T-cell (primary cell): ENCODE data around the gene KDELR3. TPM values are rescaled to one million over a fixed set of nuclear protein-coding genes. Genes with fewer than 3 reads are reported as not detected.

Experiments used
- ATAC-seq, 4 experiments: fragments of 200-7000 bp in 3 of 4; fragments of 150-1000 bp in 1 of 4; cut with Tn5 transposase; replicated peaks in 1 of 4; 1 replicate in 3 of 4; 2 replicates in 1 of 4; pipeline ENCODE4 v1.10.0; 2021; ENCODE audit warnings: moderate library complexity in 3 of 4, mild to moderate bottlenecking in 2 of 4, moderate number of reproducible peaks in 1 of 4
- CTCF ChIA-PET, 2 donors: fragments of 300-600 bp; sonication (Branson Sonifier 250); formaldehyde crosslinking; loops; one replicate each; lab custom pipeline; 2022; ENCODE audit warnings: antibody characterized with exemption in 2 of 2; lab: Charles Lee
- POLR2A ChIA-PET, 2 donors: fragments of 300-600 bp; sonication (Branson Sonifier 250); formaldehyde crosslinking; loops; one replicate each; lab custom pipeline; 2022; ENCODE audit warnings: antibody characterized with exemption in 2 of 2; lab: Charles Lee
- DNase-seq, 35 experiments: peaks; one replicate each; pipeline versions ENCODE4 v3.0.0 to v3.0.0-alpha.2; 2013 to 2023
- H3K27ac ChIP-seq: one replicate; pipeline ENCODE4 v1.5.1; 2013; ENCODE audit warnings: low read length
- H3K27me3 ChIP-seq, 2 experiments: replicated peaks in 1 of 2; 1 replicate in 1 of 2; 2 replicates in 1 of 2; pipeline versions ENCODE4 v1.6.1 to v1.7.0; 2013; ENCODE audit warnings: low read length in 1 of 2, mixed read lengths in 1 of 2; ENCODE audit not compliant: control insufficient read depth in 2 of 2, insufficient read depth in 2 of 2; ENCODE audit errors: extremely low read depth in 1 of 2
- H3K36me3 ChIP-seq, 2 donors: 1 replicate in 1 of 2; 2 replicates in 1 of 2; pipeline versions ENCODE4 v1.6.1 to v1.7.0; 2013; ENCODE audit warnings: low read length in 1 of 2; ENCODE audit not compliant: control insufficient read depth in 2 of 2, insufficient read depth in 1 of 2; ENCODE audit errors: extremely low read depth in 1 of 2
- H3K4me1 ChIP-seq, 2 experiments: 1 replicate in 1 of 2; 2 replicates in 1 of 2; pipeline versions ENCODE4 v1.6.1 to v1.7.0; 2013; ENCODE audit warnings: low read length in 2 of 2, mixed read lengths in 1 of 2; ENCODE audit not compliant: insufficient read depth in 2 of 2, control insufficient read depth in 1 of 2; ENCODE audit errors: extremely low read depth in 1 of 2
- H3K4me3 ChIP-seq, 2 donors: 1 replicate in 1 of 2; 2 replicates in 1 of 2; pipeline versions ENCODE4 v1.5.1 to v1.7.0; 2013; ENCODE audit warnings: mild to moderate bottlenecking in 2 of 2, low read length in 1 of 2, moderate library complexity in 1 of 2; ENCODE audit not compliant: control insufficient read depth in 1 of 2; ENCODE audit errors: extremely low read depth in 1 of 2
- H3K9me3 ChIP-seq: 2 replicates; pipeline ENCODE4 v1.7.0; 2013
- H3K27ac Mint-ChIP-seq, 2 donors: one replicate each; pipeline ENCODE4 v1.8.0; 2020 to 2021; ENCODE audit warnings: mild to moderate bottlenecking in 2 of 2, mixed read lengths in 2 of 2
- H3K27me3 Mint-ChIP-seq, 2 donors: one replicate each; pipeline ENCODE4 v1.8.0; 2021 to 2022; ENCODE audit warnings: mixed read lengths in 2 of 2
- H3K36me3 Mint-ChIP-seq: one replicate; pipeline ENCODE4 v1.8.0; 2021; ENCODE audit warnings: mixed read lengths
- H3K4me1 Mint-ChIP-seq, 3 donors: one replicate each; pipeline ENCODE4 v1.8.0; 2020 to 2022; ENCODE audit warnings: mixed read lengths in 3 of 3, mild to moderate bottlenecking in 1 of 3
- H3K4me3 Mint-ChIP-seq, 3 donors: one replicate each; pipeline ENCODE4 v1.8.0; 2020 to 2022; ENCODE audit warnings: mild to moderate bottlenecking in 3 of 3, mixed read lengths in 3 of 3, moderate library complexity in 3 of 3
- H3K9me3 Mint-ChIP-seq, 3 donors: one replicate each; pipeline ENCODE4 v1.8.0; 2020 to 2022; ENCODE audit warnings: mixed read lengths in 3 of 3
- WGBS: methylation state at CpG from one replicate; pipeline ENCODE4 v1.1.5; 2013; ENCODE audit warnings: missing lambda C conversion rate; ENCODE audit not compliant: insufficient coverage; 5-methylcytosine and 5-hydroxymethylcytosine counted together
- total RNA-seq, 35 experiments: library from RNA in 6 of 35; stranded (reverse) in 6 of 35; fragments of 120-200 nt in 1 of 35; gene quantifications; one replicate each; pipeline versions ENCODE4 v1.2.1 to v1.2.4 and lab custom pipeline; 2013 to 2026

KDELR3 gene
- total RNA-seq, 5 donors from 2014 or later (not counting 1 experiment from before 2014, with no cell fraction given), result 0.20 to 0.29 (median 0.25) TPM; not detected in 2

DNA sequence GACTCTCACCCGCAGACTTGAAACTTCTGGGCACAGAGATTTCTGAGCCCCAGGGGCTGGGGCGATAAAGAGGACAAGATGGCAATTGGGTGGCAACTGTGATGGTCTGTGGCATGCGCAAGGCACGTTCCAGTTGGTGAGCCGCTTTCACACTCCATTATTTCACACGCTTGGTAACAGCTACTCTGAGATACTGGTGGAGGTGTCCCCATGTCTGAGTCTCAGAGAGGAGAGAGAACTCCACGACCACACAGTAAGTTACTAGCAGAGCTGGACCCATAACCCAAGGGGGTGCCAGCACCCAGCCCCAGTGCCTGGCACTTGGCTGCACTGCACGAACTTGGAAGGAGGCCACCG is 6.9 kb upstream of the KDELR3 start:
- Mint-ChIP-seq H3K4me3 (peak overlapping the region in 1 of 3 donors; percentile 10), H3K4me1 (peaks cover 8 to 17% (median 11%) of the 10 kb centered on the region in 3 donors), H3K27ac (no peak overlapping the region), H3K27me3 (peaks cover 58 to 84% of the 10 kb centered on the region in 2 donors), H3K36me3 (peaks cover 5% of the 10 kb centered on the region), H3K9me3 (no peaks in the 10 kb centered on the region)
- H3K27ac ChIP-seq, result no peak overlapping the region
- no peak overlapping the region for H3K4me3 ChIP-seq
- H3K9me3 ChIP-seq, result no peaks in the 10 kb centered on the region
- ChIA-PET CTCF (no interaction called here), POLR2A (no interaction called here)
- ATAC-seq (peak in 2 of 4 experiments; percentile 26 to 40), DNase-seq (no peak)
- no peaks in the 10 kb centered on the region for H3K36me3 ChIP-seq
- H3K27me3 ChIP-seq, result peaks cover 11 to 93% of the 10 kb centered on the region in 2 experiments
- WGBS, result 63% methylated on average over 3 of the region's 9 CpGs
- peaks cover 2 to 14% of the 10 kb centered on the region in 2 experiments for H3K4me1 ChIP-seq

DNA sequence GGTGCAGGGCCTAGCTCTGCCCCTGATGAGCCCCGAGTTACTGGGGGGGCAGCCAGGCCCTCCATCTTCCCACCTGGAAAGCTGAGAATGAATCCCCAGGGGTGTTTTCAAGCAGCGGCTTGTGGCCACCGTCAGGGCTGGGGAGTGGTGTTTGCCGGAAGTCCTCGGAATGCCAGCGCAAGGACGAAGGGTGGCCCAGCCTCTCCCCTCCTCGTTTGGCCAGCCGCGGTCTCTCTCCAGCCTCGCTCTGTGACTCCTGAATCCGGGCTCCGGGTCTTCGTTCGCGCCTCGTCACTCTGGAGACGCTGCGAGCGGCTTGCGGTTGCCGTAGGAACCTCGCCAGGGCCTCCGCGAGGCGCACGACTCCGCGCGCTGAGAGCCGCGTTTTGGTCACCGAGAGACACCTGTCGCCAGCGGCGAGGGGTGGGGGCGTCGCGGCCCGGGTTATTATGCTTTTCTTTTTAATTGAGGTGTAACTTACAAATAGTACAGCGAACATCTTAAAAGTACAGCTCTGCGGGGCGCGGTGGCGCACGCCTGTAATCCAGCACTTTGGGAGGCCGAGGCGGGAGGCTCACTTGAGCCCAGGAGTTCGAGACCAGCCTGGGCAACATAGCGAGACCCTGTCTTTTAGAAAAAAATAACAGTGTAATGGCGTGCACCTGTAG is 6.3 kb upstream of the KDELR3 start:
- no peaks in the 10 kb centered on the region for H3K9me3 Mint-ChIP-seq
- Histone ChIP-seq H3K4me3 (peak overlapping the region in 1 of 2 donors; percentile 10), H3K36me3 (no peaks in the 10 kb centered on the region), H3K27me3 (peaks cover 9 to 92% of the 10 kb centered on the region in 2 experiments), H3K9me3 (no peaks in the 10 kb centered on the region), H3K27ac (no peak overlapping the region), H3K4me1 (peaks cover 0 to 10% of the 10 kb centered on the region in 2 experiments)
- WGBS, result 17% methylated on average over 46 of the region's 51 CpGs
- H3K27me3 Mint-ChIP-seq, result peaks cover 56 to 84% of the 10 kb centered on the region in 2 donors
- H3K27ac Mint-ChIP-seq, result no peak overlapping the region
- ChIA-PET CTCF (no interaction called here), POLR2A (interaction anchor here in 1 of 2 donors (0.8 kb wide), 1 partner anchor 23 kb away, joined by 3 read pairs; no protein-coding TSS in a partner anchor)
- DNase-seq (peak in 30 of 35 experiments; percentile 9 to 62 (median 36)), ATAC-seq (peak; percentile 52 to 72 (median 60))
- peaks cover 2% of the 10 kb centered on the region for H3K36me3 Mint-ChIP-seq
- H3K4me1 Mint-ChIP-seq, result peaks cover 6 to 14% (median 8%) of the 10 kb centered on the region in 3 donors
- H3K4me3 Mint-ChIP-seq, result peak overlapping the region in 1 of 3 donors; percentile 10

DNA sequence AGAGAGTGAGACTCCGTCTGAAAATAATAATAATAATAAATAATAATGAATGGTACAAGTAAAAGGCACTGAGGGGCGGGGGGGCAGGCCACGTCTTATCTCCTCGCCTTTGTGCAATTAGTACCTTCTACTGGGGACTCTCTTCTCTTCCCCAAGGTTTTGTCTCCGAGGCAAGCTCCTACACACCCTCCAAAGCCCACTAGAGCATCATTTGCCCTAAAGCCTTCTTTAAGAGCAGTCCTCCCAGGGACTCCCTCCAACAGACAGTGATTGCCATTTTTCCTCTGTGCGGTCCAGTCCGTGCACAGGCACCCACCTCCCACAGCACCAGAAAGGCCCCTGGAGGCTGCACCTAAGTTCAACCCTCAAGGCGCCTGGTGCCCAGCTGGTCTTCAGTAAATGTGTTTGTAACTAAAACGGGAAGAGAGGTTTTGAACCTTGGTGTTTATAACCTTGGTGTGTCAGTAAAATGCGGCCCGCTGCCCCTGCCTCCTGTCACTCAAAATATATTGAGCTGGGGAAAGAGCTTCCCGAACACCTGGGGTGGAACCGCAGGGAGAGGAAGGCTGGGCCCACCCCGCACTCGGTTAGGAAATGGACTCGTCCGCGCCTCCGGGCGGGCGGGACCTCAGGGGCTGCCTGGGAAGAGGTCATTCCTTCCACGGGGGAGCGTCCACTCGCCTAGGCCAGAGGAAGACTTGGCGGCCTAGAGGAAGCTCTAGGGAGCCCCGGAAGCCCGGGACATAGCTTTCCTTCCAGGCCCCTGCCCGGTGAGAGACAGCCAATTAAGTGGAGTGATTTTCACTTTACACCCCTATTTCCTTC is 4.7 kb upstream of the KDELR3 start:
- H3K9me3 Mint-ChIP-seq, result no peaks in the 10 kb centered on the region
- Histone ChIP-seq H3K4me3 (no peak overlapping the region), H3K36me3 (no peaks in the 10 kb centered on the region), H3K4me1 (peaks cover 4 to 20% of the 10 kb centered on the region in 2 experiments), H3K27me3 (peaks cover 8 to 89% of the 10 kb centered on the region in 2 experiments), H3K27ac (no peak overlapping the region), H3K9me3 (no peaks in the 10 kb centered on the region)
- no peaks in the 10 kb centered on the region for H3K36me3 Mint-ChIP-seq
- DNase-seq (no peak), ATAC-seq (no peak)
- H3K4me3 Mint-ChIP-seq, result no peak overlapping the region
- H3K27me3 Mint-ChIP-seq, result peaks cover 49 to 82% of the 10 kb centered on the region in 2 donors
- 77% methylated on average over 8 of the region's 28 CpGs for WGBS
- H3K4me1 Mint-ChIP-seq, result peaks cover 4 to 17% (median 9%) of the 10 kb centered on the region in 3 donors
- CTCF ChIA-PET, result interaction anchor here (0.5 to 0.6 kb wide), 2 partner anchors 15 to 928 kb away, joined by 3 read pairs; no protein-coding TSS in a partner anchor
- H3K27ac Mint-ChIP-seq, result no peak overlapping the region
- POLR2A ChIA-PET, result interaction anchor here (0.5 kb wide), 2 partner anchors 27 to 205 kb away, joined by 3 to 4 read pairs; no protein-coding TSS in a partner anchor

DNA sequence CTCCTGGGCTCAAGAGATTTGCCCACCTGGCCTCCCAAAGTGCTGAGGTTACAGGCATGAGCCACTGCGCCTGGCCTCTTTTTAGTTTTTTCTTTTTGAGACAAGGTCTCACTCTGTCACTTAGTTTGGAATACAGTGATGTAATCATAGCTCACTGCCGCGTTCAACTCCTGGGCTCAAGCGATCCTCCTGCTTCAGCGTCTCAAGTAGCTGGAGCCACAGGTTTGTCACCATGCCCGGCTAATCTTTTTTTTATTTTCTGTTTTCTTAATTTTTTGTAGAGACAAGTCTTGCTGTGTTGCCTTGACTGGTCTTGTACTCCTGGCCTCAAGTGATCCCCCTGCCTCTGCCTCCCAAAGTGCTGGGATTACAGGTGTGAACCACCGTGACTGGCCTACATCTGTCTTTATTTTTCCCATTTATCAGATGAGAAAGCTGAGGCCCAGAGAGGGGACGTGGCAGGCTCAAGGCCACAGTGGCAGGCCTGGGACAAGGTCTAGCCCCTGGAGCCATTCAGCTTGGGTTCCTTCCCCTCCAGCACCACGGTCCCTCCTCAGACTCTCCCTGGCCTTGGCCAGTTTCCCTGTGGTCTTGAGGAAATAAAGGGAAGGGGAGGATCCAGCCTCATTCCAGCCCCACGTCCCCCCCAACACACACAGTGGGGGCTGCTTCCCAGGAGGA is 2.8 kb upstream of the KDELR3 start:
- ChIA-PET CTCF (no interaction called here), POLR2A (no interaction called here)
- Histone ChIP-seq H3K36me3 (no peaks in the 10 kb centered on the region), H3K4me3 (no peak overlapping the region), H3K27ac (no peak overlapping the region), H3K9me3 (no peaks in the 10 kb centered on the region), H3K27me3 (peaks cover 4 to 85% of the 10 kb centered on the region in 2 experiments), H3K4me1 (peaks cover 4 to 23% of the 10 kb centered on the region in 2 experiments)
- H3K36me3 Mint-ChIP-seq, result no peaks in the 10 kb centered on the region
- peaks cover 4 to 20% (median 9%) of the 10 kb centered on the region in 3 donors for H3K4me1 Mint-ChIP-seq
- no peak overlapping the region for H3K4me3 Mint-ChIP-seq
- peaks cover 37 to 69% of the 10 kb centered on the region in 2 donors for H3K27me3 Mint-ChIP-seq
- no peak overlapping the region for H3K27ac Mint-ChIP-seq
- DNase-seq (no peak), ATAC-seq (no peak)
- no peaks in the 10 kb centered on the region for H3K9me3 Mint-ChIP-seq
- 92% methylated on average over 4 of the region's 10 CpGs for WGBS

DNA sequence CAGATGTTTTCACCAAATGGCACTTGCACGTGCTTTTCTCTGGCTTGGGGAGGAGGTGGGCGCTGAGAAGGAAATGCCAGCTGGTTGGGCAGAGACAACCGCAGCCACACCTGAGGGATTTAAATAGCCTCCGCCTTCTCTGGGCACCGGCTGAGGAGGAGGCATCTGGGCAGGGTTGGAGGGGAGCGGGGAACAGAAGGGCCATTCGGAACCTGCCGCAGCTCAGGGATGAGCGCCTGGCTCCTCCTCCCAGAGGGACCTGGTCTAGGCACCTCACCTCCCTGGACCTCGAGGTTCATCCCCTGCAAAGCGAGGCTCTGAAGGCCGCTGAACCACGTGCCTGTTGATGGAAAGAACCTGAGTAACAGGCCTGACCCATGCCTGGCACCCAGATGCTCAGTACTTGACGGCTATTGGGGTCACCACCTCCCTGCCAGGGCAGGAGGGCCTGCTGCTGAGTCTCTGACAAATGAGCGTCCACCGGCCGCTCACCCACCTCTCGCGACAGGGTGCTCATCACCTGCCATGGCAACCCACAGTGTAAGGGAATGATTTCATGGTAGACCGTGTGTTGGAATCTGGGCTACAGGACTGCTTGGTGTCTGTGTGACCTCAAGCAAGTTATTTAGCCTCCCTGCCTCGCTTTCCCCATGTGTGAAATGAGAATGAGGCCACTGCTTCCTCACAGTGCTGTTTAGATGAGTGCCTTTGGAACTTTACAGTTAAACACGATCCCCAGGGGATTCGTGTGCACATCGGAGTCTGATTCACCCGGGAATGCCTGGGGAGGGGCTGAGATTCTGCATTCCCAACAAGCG is 2.0 kb upstream of the KDELR3 start:
- H3K27ac Mint-ChIP-seq, result no peak overlapping the region
- no peaks in the 10 kb centered on the region for H3K36me3 Mint-ChIP-seq
- CTCF ChIA-PET, result no interaction called here
- H3K9me3 Mint-ChIP-seq, result no peaks in the 10 kb centered on the region
- H3K4me3 Mint-ChIP-seq, result peak overlapping the region in 1 of 3 donors; percentile 79
- 75% methylated on average over 16 of the region's 26 CpGs for WGBS
- peaks cover 4 to 18% (median 9%) of the 10 kb centered on the region in 3 donors for H3K4me1 Mint-ChIP-seq
- POLR2A ChIA-PET, result no interaction called here
- no peak overlapping the region for H3K4me3 ChIP-seq
- DNase-seq (no peak), ATAC-seq (no peak)
- no peaks in the 10 kb centered on the region for H3K9me3 ChIP-seq
- no peaks in the 10 kb centered on the region for H3K36me3 ChIP-seq
- peaks cover 2 to 85% of the 10 kb centered on the region in 2 experiments for H3K27me3 ChIP-seq
- peaks cover 4 to 23% of the 10 kb centered on the region in 2 experiments for H3K4me1 ChIP-seq
- no peak overlapping the region for H3K27ac ChIP-seq
- peaks cover 32 to 63% of the 10 kb centered on the region in 2 donors for H3K27me3 Mint-ChIP-seq
